ENCODE data around the gene PDF.
A peak's percentile ranks its signal among the peaks of the same experiment; 100 is the strongest.

PDF gene

DNA sequence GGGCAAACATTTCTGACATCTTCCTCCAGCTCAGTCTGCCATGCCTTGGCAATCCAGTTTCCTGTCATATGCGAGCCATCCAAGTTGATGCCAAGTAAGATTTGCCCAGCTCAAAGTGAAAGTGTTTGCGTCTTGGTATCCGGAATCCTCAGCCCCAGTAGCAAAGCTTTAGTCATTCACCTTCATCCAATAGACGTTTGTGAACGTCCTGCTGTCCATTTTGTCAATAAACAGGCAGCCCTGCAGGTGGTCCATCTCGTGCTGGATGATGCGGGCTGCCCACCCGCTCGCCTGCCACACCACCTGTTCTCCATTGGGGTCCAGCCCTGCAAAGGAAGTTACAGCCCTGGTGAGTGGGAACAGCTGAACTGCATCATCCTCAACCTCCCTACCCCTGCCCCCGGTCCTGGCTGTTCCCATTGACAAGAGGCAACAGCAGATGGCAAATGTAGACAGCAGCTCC is 1.5 kb downstream of the PDF start:
- TF ChIP-seq, protein P1, sequence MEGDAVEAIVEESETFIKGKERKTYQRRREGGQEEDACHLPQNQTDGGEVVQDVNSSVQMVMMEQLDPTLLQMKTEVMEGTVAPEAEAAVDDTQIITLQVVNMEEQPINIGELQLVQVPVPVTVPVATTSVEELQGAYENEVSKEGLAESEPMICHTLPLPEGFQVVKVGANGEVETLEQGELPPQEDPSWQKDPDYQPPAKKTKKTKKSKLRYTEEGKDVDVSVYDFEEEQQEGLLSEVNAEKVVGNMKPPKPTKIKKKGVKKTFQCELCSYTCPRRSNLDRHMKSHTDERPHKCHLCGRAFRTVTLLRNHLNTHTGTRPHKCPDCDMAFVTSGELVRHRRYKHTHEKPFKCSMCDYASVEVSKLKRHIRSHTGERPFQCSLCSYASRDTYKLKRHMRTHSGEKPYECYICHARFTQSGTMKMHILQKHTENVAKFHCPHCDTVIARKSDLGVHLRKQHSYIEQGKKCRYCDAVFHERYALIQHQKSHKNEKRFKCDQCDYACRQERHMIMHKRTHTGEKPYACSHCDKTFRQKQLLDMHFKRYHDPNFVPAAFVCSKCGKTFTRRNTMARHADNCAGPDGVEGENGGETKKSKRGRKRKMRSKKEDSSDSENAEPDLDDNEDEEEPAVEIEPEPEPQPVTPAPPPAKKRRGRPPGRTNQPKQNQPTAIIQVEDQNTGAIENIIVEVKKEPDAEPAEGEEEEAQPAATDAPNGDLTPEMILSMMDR (IDR thresholded peaks at IDR 0.05; ENCODE audit: low read depth, low read length) = no peak
- peak overlapping the region in 1 of 2 donors; percentile 74 for H3K4me3 ChIP-seq (replicated peaks in 1 of 2; ENCODE audit: low read depth in 2 of 2, low read length in 2 of 2)
- DNase-seq (ENCODE audit: low read depth in 2 of 2) = peak in 1 of 2 donors; percentile 36

DNA sequence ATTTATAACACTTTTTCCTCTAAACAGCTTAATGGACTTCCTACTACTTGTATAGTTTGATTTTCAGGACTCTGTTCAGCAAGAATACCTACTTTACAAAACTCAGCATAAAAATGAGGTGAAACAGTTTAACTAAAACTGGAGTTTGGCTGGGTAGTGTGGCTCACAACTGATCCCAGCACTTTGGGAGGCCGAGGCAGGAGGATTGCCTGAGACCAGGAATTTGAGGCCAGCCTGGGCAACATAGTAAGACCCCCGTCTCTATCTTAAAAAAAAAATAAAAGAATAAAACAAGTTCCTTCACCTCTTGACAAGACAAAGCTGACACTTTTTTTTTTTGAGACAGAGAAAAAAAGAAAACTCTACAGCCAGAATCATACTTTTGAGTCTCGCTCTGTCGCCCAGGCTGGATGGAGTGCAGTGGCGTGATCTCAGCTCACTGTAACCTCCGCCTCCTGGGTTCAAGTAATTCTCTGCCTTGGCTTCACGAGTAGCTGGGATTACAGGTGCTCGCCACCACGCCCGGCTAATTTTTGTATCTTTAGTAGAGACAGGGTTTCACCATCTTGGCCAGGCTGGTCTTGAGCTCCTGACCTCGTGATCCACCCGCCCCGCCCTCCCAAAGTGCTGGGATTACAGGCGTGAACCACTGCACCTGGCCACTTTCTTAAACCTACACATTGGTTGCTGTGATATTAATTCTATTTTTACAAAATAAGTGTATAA is 2.6 kb downstream of the PDF start:
- DNase-seq (ENCODE audit: low read depth in 2 of 2) = no peak
- TF ChIP-seq, protein P1 (IDR thresholded peaks at IDR 0.05; ENCODE audit: low read depth, low read length) = no peak
- H3K4me3 ChIP-seq (replicated peaks in 1 of 2; ENCODE audit: low read depth in 2 of 2, low read length in 2 of 2) = no peak overlapping the region

DNA sequence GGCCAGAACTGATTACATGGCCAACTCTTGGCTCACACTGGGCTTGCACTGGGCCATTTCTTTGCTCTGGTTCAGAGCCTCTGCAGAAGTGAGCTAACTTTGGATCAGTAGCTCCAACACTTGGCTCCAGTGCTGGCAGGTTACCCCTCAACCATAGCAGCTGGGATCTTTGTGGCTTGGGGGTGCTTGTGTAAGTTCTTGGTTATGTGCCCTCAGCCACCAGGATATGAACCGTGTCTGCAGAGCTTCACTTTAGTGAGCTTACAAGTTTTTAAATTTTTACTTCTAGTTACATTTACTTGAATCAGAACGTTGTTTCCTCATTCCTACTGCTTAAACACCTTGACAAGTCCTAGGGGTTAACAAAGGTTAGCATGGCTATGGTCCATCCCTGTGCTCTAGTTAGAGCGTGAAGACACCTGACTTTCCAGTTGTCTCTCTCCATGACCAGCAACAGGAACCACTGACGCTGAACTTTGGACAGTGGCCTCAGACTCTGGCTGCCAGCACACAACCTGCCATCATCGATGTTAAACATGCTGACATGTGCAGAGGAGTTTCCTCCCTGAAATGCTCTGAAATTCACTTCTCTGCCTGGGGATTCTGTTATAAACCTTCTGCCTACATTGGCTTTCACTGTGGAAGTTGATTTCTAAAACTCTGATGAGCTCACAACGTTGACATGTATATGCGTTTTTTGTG is 4.1 kb downstream of the PDF start:
- TF ChIP-seq, protein P1 (IDR thresholded peaks at IDR 0.05; ENCODE audit: low read depth, low read length) = no peak
- DNase-seq (ENCODE audit: low read depth in 2 of 2) = no peak
- H3K4me3 ChIP-seq (replicated peaks in 1 of 2; ENCODE audit: low read depth in 2 of 2, low read length in 2 of 2) = no peak overlapping the region

DNA sequence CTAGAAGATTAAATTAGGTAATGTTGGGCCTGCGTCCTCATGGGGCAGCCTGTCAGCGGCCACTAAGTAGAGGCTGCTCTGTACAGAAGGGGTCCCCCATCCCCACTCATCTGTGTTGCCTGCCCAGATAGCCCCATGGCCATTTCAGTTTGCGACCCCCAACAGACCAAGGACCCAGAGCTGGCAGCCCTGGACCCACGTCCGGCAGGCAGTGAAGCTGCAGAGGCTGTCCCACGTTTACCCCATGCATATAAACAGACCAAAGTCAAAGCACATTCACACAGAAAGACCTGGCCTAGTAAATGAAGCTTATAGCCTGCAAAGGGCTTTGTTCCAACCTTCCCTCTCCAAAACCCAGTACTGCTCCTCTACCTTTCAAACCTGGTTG is 4.6 kb downstream of the PDF start:
- TF ChIP-seq, protein P1 (IDR thresholded peaks at IDR 0.05; ENCODE audit: low read depth, low read length) = no peak
- no peak overlapping the region for H3K4me3 ChIP-seq (replicated peaks in 1 of 2; ENCODE audit: low read depth in 2 of 2, low read length in 2 of 2)
- DNase-seq (ENCODE audit: low read depth in 2 of 2) = no peak

DNA sequence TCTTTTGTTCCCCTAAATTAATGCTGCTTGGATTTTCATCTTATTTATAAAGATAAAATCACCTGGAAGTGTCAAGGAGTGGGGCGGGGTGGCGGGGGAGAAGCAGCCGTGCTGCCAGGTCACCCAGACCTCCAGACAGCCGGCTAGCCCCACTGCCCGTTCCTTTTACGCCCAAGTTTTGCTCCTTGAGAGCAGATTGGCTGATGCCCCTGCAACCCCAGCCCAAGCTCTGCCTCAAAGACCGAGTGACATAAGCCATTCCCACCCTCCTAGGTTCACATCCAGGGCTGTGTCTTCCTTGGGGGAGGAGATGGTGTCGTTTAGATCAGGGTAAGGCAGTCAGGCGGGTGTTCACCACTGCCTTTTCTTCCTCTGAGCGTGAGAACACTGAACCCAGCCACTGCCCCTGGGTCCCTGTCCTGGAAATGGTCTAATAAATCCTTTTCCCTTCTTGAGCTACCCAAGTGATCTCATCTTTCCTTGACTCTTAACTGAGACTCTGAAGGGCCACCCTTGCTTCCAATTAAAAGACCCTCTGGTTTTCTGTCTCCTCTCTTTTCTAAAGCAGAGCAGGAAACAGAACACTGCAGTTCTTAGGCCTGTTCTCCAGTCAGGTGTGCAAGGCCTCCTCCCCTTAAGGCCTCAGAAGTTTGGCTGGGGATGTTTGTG is 5.7 kb downstream of the PDF start:
- TF ChIP-seq, protein P1 (IDR thresholded peaks at IDR 0.05; ENCODE audit: low read depth, low read length) = no peak
- no peak for DNase-seq (ENCODE audit: low read depth in 2 of 2)
- no peak overlapping the region for H3K4me3 ChIP-seq (replicated peaks in 1 of 2; ENCODE audit: low read depth in 2 of 2, low read length in 2 of 2)

DNA sequence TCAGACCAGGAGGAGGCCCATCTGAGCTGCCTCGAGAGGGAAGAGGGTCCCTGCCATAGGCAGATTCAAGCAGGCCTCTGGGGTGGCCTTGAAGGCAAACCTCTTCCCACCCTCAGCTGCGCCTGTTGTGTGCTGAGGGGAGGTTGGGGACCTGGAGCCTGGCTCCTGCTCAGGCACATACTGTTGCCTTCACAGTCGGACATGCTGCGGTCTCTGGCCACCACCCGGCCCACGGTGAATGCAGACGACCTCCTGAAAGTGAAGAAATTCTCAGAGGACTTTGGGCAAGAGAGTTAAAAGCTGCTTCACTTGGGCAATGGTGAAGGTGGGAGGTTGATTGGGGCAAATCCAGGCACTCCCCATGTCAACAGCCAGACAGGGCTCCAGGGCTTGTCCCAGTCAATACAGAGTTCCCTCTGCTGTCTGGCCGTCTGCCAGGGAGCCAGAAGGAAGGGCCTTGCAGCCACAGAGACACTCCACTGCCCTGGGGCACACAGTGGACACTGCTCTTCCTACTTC is 6.3 kb downstream of the PDF start:
- no peak for DNase-seq (ENCODE audit: low read depth in 2 of 2)
- H3K4me3 ChIP-seq (replicated peaks in 1 of 2; ENCODE audit: low read depth in 2 of 2, low read length in 2 of 2) = no peak overlapping the region
- TF ChIP-seq, protein P1 (IDR thresholded peaks at IDR 0.05; ENCODE audit: low read depth, low read length) = no peak
